Measurements from ENCODE around the gene SIGLEC8.
"Not testable (repeated sequence)": the region's sequence is repeated elsewhere in the genome, so short reads cannot be mapped to it uniquely, and the experiment has no call there.

SIGLEC8 gene

DNA sequence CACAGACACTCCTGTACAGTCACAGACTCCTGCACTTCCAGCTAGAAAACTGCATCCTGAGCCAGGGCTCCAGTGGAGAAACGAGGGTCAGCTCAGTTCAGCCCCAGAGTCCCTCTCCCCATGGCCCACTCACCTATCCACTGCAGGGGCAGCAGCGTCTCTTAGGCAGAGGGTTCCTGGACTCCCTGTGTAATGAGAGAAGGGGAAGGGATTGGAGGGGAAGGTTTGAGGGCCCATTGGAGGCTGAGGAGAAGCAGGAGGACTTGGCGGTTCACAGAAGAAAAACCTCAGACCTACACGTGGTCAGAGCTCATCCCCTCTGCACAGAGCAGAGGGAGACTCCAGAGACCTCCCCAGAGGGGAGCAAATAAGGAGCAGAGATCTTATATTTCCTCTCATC, 10.9 kb upstream of the SIGLEC8 start:
- no peak overlapping the region for H3K4me3 ChIP-seq (IDR thresholded peaks at IDR 0.05; ENCODE audit: insufficient read depth, low read depth, low read length)
- H4K20me1 ChIP-seq (ENCODE audit: insufficient read depth) = no peaks in the 10 kb centered on the region
- no peaks in the 10 kb centered on the region for H3K4me1 ChIP-seq (ENCODE audit: low read depth, poor library complexity, severe bottlenecking)
- no peak overlapping the region for H2AFZ ChIP-seq (ENCODE audit: low read depth)
- no peak overlapping the region for H3K27ac ChIP-seq
- peaks cover 4% of the 10 kb centered on the region; the same call in 1 of the 2 replicates for H3K27me3 ChIP-seq (ENCODE audit: insufficient read depth, low read depth)
- TF ChIP-seq, protein P1, sequence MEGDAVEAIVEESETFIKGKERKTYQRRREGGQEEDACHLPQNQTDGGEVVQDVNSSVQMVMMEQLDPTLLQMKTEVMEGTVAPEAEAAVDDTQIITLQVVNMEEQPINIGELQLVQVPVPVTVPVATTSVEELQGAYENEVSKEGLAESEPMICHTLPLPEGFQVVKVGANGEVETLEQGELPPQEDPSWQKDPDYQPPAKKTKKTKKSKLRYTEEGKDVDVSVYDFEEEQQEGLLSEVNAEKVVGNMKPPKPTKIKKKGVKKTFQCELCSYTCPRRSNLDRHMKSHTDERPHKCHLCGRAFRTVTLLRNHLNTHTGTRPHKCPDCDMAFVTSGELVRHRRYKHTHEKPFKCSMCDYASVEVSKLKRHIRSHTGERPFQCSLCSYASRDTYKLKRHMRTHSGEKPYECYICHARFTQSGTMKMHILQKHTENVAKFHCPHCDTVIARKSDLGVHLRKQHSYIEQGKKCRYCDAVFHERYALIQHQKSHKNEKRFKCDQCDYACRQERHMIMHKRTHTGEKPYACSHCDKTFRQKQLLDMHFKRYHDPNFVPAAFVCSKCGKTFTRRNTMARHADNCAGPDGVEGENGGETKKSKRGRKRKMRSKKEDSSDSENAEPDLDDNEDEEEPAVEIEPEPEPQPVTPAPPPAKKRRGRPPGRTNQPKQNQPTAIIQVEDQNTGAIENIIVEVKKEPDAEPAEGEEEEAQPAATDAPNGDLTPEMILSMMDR (conservative IDR thresholded peaks at IDR 0.05; ENCODE audit: low read depth, low read length) = no peak
- no peaks in the 10 kb centered on the region for H3K36me3 ChIP-seq (ENCODE audit: insufficient read depth)
- H3K79me2 ChIP-seq (ENCODE audit: insufficient read depth, low read depth) = no peaks in the 10 kb centered on the region
- H3K9ac ChIP-seq = no peak overlapping the region
- H3K4me2 ChIP-seq = no peak overlapping the region

DNA sequence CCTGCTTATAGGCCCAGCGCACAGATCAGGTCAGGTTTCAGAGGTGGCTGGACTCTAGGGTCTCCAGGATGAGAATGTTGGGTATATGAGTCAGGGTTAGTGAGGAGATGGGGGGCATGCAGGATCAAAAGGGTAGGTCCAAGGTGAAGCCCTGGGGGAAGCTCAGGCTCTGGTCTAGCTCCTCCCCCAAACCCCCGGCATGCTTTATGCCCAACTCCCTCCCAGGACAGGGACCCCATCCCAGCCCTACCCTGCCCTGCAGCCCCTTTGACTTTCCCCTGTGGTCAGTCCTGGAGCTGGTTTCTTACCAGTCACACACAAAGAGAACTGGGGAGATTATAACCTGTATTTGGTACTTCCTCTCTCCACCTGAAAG, 10.3 kb upstream of the SIGLEC8 start:
- Histone ChIP-seq H3K4me3 (IDR thresholded peaks at IDR 0.05; ENCODE audit: insufficient read depth, low read depth, low read length) (no peak overlapping the region), H3K36me3 (ENCODE audit: insufficient read depth) (no peaks in the 10 kb centered on the region), H3K4me1 (ENCODE audit: low read depth, poor library complexity, severe bottlenecking) (no peaks in the 10 kb centered on the region), H3K9ac (no peak overlapping the region), H3K4me2 (no peak overlapping the region), H4K20me1 (ENCODE audit: insufficient read depth) (no peaks in the 10 kb centered on the region), H2AFZ (ENCODE audit: low read depth) (no peak overlapping the region), H3K79me2 (ENCODE audit: insufficient read depth, low read depth) (no peaks in the 10 kb centered on the region), H3K27me3 (ENCODE audit: insufficient read depth, low read depth) (peaks cover 4% of the 10 kb centered on the region; the same call in 1 of the 2 replicates), H3K27ac (no peak overlapping the region)
- TF ChIP-seq, protein P1 (conservative IDR thresholded peaks at IDR 0.05; ENCODE audit: low read depth, low read length) = no peak

- Histone ChIP-seq H3K4me3 (IDR thresholded peaks at IDR 0.05; ENCODE audit: insufficient read depth, low read depth, low read length) (no peak overlapping the region), H3K4me2 (no peak overlapping the region), H3K36me3 (ENCODE audit: insufficient read depth) (no peaks in the 10 kb centered on the region), H4K20me1 (ENCODE audit: insufficient read depth) (no peaks in the 10 kb centered on the region), H3K9ac (no peak overlapping the region), H2AFZ (ENCODE audit: low read depth) (no peak overlapping the region), H3K27ac (no peak overlapping the region), H3K79me2 (ENCODE audit: insufficient read depth, low read depth) (no peaks in the 10 kb centered on the region), H3K27me3 (ENCODE audit: insufficient read depth, low read depth) (peaks cover 4% of the 10 kb centered on the region; the same call in 1 of the 2 replicates), H3K4me1 (ENCODE audit: low read depth, poor library complexity, severe bottlenecking) (no peaks in the 10 kb centered on the region)
- TF ChIP-seq, protein P1 (conservative IDR thresholded peaks at IDR 0.05; ENCODE audit: low read depth, low read length) = no peak
Observed at GRCh38 chr19:51467864-51468544, 9.8 kb upstream of the SIGLEC8 start.

DNA sequence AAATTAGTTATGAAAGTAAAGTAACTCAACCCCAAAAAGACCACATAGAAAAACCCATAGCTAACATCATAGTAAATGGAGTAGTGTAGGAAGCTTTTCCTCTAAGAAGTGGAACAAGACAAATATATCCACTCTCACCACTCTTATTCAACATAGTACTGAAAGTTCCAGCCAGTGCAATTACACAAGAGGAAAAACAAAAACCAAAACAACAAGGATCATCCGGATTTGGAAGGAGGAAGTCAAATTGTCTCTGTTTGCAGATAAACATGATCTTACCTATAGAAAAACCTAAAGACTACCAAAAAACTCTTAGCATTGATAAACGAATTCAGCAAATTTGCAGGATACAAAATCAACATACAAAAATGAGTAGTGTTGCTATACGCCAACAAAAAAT, 8.5 kb upstream of the SIGLEC8 start:
- H2AFZ ChIP-seq (ENCODE audit: low read depth) = no peak overlapping the region
- no peaks in the 10 kb centered on the region for H3K79me2 ChIP-seq (ENCODE audit: insufficient read depth, low read depth)
- peaks cover 4% of the 10 kb centered on the region; the same call in 1 of the 2 replicates for H3K27me3 ChIP-seq (ENCODE audit: insufficient read depth, low read depth)
- no peaks in the 10 kb centered on the region for H3K4me1 ChIP-seq (ENCODE audit: low read depth, poor library complexity, severe bottlenecking)
- no peaks in the 10 kb centered on the region for H3K36me3 ChIP-seq (ENCODE audit: insufficient read depth)
- H3K9ac ChIP-seq = no peak overlapping the region
- no peak overlapping the region for H3K4me2 ChIP-seq
- no peaks in the 10 kb centered on the region for H4K20me1 ChIP-seq (ENCODE audit: insufficient read depth)
- H3K27ac ChIP-seq = no peak overlapping the region
- TF ChIP-seq, protein P1 (conservative IDR thresholded peaks at IDR 0.05; ENCODE audit: low read depth, low read length) = no peak
- no peak overlapping the region for H3K4me3 ChIP-seq (IDR thresholded peaks at IDR 0.05; ENCODE audit: insufficient read depth, low read depth, low read length)

- H3K79me2 ChIP-seq (ENCODE audit: insufficient read depth, low read depth); H2AFZ ChIP-seq (ENCODE audit: low read depth); H3K4me1 ChIP-seq (ENCODE audit: low read depth, poor library complexity, severe bottlenecking); H3K27me3 ChIP-seq (ENCODE audit: insufficient read depth, low read depth); H3K4me3 ChIP-seq (IDR thresholded peaks at IDR 0.05; ENCODE audit: insufficient read depth, low read depth, low read length); H3K36me3 ChIP-seq (ENCODE audit: insufficient read depth); H3K4me2 ChIP-seq; H4K20me1 ChIP-seq (ENCODE audit: insufficient read depth); H3K27ac ChIP-seq; H3K9ac ChIP-seq: not testable (repeated sequence)
Observed at GRCh38 chr19:51463976-51464581, 5.8 kb upstream of the SIGLEC8 start.
